HG02759 (cell line): ENCODE data around the gene ABCC5.
"Not testable (repeated sequence)": the region's sequence is repeated elsewhere in the genome, so short reads cannot be mapped to it uniquely, and the experiment has no call there.

Experiments used
- ATAC-seq: cut with Tn5 transposase; IDR thresholded peaks from one replicate; pipeline ENCODE4 v1.9.1; 2021; ENCODE audit warnings: mild to moderate bottlenecking, moderate library complexity; ENCODE audit not compliant: unreplicated experiment

The ABCC5 gene

DNA sequence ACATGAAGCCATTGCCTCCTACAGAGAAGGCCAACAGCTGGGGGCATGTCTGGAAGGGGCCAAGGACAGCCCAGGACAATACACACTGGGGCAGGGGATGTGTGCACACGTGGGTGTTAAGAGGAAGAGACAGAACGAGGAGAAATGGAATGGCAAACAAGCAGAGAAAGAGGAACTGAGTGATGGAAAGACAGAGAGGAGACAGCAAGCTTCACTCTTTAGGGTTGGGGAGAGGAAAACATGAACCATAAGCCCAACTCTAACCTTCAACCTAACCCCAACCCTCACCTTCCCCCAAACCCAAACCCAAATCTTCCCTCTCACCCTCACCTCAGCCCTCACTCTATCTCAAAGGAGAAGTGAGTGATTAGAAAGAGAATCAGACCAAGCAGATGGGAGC lies 121.1 kb downstream of the ABCC5 start:
- ATAC-seq = no peak

GRCh38 chr3:183896184-183896583 lies 121.5 kb downstream of the ABCC5 start:
- no peak for ATAC-seq

GRCh38 chr3:183895774-183896173 lies 121.9 kb downstream of the ABCC5 start:
- ATAC-seq = no peak

DNA sequence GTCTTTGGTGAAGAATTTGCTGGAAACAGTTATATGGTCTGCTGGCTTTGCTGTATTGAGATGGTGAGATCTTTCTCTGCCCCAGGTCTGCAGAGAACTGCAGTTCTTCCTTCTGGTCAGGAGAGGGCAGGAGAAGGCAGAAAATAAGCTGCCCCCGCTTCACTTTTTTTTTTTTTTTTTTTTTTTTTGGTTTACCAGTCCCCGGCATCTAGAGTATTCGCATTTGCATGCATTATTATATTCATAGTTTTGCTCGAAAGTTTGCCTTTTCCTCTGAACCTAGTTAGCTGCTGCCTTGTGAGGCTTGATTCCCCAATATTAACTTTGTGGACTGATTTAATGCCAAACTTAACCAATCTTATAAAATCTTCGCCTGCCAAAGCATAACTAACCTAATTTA lies 122.4 kb downstream of the ABCC5 start:
- no peak for ATAC-seq

GRCh38 chr3:183892610-183893214 lies 125.0 kb downstream of the ABCC5 start:
- ATAC-seq = no peak

DNA sequence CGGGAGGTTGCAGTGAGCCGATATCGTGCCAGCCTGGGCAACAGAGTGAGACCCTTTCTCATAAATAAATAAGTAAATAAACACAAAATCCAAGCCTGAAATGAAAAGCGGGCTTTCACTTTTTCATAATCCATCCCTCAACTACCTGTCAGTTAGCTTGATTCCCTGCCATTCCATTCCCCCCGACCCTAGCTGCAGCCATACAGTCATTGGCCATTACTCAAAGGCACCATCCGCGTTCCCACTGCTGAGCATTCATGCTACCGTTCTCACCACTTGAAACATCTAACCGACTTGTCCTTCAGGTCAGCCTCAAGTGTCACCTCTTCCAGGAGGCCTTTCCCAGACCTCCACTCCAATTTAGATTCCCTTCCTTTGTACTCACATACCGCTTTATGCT lies 131.9 kb downstream of the ABCC5 start:
- no peak for ATAC-seq

DNA sequence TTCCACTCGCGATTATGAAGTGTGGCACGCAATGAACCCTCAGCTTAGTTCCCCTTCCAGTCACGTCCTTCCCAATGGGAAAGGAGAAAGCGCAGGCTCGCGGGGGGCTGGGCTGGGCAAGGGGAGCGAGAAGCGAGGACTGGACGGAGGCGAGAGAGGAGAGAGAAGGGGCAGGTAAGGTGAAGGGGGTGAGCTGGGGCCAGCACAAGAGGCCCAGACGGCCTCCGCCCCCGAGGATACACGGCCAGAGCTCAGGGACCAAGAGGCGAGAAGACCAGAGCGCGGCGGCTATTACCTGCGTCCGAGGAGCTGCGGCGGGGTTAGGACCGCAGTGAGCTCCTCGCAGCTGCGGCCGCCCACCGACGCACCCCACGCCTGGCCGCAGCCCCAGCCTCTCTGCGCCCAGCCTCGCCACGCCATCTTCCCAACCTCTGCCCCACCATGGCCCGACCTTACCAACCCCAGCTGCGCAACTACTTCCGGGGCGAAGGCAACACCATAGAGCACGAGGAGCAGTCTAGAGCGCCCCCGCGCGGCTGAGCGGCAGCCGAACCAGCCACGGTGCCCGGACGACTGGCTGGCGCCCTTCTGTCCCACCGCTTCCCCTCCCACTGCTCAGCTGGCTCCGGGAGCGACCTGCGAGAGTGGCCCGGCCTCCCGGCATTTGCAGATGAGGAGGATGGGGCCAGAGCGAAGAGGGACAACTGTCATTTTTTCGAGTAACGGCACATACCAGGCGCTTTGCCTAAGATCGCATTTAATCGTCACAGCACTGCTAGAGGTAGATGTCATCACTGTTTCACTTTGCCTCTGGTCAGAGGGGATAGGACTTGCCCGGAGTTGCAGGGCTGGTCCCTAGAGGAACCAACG lies 133.0 kb downstream of the ABCC5 start, which contains the start of gene PARL:
PARL (minus strand) TSS at position 454 of the 870 bp plus-strand sequence; CDS start at position 420, 34 bp downstream.
- peak; percentile 99 for ATAC-seq

DNA sequence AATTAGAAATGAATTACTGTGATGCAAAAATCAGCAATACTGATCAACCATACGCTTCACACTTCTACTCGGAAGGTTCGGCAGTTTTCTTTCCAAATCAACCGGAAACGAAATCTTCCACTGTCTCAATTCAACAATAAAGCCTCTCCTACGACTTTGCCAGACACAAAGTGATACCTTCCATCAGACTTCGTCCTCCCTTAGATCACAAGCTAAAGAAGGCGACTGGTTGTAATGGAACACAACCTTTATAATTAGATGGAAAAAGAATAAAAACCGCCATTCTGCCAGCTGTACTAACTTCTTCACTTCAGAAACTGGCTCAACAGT lies 133.6 kb downstream of the ABCC5 start:
- ATAC-seq = no peak

DNA sequence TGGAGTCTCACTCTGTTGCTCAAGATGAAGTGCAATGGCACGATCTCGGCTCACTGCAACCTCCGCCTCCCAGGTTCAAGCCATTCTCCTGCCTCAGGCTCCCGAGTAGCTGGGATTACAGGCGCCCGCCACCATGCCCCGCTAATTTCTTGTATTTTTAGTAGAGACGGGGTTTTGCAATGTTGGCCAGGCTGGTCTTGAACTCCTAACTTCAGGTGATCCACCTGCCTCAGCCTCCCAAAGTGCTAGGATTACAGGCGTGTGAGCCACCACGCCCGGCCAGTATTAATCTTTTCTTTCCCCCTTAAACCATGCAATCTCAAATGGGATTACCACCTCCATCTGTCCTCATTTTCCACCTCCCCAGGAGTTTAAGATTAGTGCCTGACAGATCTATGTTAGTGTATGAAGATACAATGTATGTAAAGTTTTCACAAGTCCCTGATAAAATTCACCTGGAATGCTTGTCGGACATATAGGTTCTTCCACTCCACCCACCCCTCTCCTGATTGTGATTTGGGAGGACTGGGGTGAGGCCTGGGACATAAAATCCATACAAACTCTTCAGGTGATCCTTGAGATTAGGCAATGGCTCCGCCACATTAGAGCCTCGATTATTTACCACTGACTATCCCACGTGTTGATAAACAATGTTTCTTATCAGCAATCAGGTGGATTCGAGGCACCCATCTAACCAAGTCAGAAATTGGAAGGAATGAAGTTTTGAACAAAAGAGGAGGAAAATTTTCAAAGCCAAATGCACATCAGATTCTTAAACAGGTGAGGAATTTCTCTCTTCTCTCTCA lies 134.2 kb downstream of the ABCC5 start:
- ATAC-seq = no peak

DNA sequence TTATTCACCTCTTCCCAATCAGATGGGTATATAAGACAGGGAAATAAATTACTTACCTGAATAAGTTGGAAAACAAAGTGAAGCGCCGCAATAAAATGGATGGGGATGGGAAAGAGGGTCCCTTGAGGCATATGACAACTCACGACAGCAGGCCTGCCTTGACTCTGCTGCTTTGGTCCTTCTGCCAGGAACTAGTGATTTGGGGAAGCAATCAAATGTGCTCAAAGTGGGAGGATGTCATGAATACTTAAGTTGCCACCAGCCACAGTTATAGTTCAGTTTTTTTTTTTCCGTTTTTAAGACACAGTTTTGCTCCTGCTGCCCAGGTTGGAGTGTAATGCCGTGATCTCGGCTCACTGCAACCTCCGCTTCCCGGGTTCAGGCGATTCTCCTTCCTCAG lies 137.6 kb downstream of the ABCC5 start:
- no peak for ATAC-seq

DNA sequence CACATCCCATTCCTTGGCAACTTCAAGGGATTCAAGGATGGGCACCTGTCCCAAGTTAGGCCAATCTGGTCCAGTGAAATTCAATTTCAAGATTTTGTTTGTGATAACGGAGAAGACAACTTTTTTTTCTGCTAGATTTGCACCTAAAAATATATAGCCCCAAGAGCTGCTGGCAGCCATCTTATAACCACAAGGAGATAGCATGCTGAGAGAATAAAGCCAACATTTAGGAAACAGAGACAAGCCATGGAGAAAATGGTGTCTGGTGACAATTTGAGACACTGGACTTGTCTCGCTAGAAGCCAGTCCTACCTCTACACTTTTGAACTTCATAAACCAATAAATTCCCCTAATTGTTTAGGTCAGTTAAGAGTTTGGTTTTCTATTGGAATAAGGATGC lies 138.4 kb downstream of the ABCC5 start:
- no peak for ATAC-seq

GRCh38 chr3:183878071-183878470 lies 139.6 kb downstream of the ABCC5 start:
- no peak for ATAC-seq

GRCh38 chr3:183877227-183877626 lies 140.5 kb downstream of the ABCC5 start:
- ATAC-seq = not testable (repeated sequence)

GRCh38 chr3:183875411-183875810 lies 142.3 kb downstream of the ABCC5 start:
- ATAC-seq = no peak

DNA sequence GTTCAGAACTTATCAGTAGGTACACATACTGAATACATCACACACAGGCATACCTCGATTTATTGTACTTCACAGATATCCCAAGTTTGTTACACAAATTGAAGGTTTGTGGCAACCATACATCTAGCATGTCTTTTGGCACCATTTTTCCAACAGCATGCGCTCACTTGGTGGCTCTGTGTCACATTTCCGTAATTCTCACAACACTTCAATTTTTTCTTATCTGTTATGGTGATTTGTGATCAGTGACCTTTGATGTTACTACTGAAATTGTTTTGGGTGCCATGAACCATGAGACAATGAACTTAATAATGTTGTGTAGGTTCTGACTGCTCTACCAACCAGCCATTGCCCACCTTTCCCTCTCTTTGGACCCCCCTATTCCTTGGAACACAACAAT lies 143.8 kb downstream of the ABCC5 start:
- ATAC-seq = no peak

DNA sequence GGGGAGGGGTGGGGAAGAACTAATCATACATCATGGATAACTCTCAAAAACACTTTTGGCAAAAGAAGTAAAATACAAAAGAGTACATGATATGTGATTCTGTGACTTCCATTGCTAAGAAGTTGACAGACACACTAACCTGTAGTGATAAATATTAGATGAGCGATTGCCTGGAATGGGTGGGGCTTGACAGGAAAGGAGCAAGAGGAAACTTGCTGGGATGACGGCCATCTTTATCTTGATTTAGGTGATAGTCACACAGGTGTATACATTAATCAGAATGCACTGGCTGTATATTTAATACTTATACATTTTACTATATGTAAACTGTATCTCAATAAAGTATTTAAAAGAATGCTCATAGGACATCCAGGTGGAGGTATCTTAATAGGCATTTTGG lies 146.1 kb downstream of the ABCC5 start:
- ATAC-seq = no peak

- no peak for ATAC-seq
Observed at GRCh38 chr3:183870563-183870962, 147.1 kb downstream of the ABCC5 start.
